GM12801 (cell line): ENCODE measurements around the gene MBLAC1.

Source experiments
- TF ChIP-seq, protein P1 (sequence below): IDR thresholded peaks from one replicate; pipeline ENCODE4 v1.5.1; 2011; ENCODE audit warnings: control low read depth; ENCODE audit not compliant: insufficient read length; ENCODE audit errors: extremely low read depth

MBLAC1 gene

DNA sequence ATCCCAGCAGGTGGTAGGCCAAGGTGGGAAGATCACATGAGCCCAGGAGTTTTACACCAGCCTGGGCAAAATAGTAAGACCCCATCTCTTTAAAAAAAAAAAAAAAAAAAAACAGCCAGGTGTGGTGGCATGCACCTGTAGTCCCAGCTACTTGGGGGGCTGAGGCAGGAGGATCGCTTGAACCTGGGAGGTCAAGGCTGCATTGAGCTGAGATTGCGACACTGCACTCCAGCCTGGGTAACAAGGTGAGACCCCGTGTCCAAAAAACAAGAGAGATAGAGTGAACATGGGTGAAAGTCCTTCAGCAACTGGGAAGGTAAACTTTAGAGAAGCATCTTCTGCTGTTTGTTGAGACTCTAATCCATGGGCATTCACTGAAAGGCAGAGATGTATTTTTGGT lies 15.7 kb downstream of the MBLAC1 start:
- TF ChIP-seq, protein P1, sequence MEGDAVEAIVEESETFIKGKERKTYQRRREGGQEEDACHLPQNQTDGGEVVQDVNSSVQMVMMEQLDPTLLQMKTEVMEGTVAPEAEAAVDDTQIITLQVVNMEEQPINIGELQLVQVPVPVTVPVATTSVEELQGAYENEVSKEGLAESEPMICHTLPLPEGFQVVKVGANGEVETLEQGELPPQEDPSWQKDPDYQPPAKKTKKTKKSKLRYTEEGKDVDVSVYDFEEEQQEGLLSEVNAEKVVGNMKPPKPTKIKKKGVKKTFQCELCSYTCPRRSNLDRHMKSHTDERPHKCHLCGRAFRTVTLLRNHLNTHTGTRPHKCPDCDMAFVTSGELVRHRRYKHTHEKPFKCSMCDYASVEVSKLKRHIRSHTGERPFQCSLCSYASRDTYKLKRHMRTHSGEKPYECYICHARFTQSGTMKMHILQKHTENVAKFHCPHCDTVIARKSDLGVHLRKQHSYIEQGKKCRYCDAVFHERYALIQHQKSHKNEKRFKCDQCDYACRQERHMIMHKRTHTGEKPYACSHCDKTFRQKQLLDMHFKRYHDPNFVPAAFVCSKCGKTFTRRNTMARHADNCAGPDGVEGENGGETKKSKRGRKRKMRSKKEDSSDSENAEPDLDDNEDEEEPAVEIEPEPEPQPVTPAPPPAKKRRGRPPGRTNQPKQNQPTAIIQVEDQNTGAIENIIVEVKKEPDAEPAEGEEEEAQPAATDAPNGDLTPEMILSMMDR = no peak

DNA sequence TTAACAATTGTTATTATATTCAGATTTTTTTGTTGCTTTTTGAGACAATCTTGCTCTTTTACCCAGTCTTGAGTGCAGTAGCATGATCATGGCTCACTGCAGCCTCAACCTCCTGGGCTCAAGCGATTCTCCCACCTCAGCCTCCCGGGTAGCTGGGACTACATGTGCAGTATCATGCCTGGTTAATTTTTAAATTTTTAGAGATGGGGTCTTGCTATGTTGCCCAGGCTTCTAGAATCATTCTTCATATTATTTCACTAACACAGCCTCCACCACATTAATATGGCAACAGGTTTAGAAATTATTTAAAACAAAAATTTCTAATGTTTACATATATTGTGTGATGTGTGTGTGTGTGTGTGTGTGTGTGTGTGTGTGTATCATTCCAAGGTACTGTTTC lies 20.5 kb downstream of the MBLAC1 start:
- TF ChIP-seq, protein P1 = no peak

DNA sequence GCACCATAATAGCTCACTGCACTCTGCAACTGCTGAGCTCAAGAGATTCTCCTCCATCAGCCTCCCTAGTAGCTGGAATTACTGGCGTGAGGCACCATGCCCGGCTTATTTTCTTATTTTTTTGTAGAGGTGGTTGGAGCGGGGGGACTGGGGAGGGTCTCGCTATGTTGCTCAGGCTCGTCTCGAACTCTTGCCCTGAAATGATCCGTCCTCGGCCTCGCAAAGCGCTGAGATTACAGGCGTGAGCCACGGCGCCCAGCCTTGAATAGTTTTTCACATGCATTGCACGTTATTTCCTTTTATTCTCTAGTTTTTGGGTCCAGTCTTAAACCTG lies 21.4 kb downstream of the MBLAC1 start:
- TF ChIP-seq, protein P1 = no peak

DNA sequence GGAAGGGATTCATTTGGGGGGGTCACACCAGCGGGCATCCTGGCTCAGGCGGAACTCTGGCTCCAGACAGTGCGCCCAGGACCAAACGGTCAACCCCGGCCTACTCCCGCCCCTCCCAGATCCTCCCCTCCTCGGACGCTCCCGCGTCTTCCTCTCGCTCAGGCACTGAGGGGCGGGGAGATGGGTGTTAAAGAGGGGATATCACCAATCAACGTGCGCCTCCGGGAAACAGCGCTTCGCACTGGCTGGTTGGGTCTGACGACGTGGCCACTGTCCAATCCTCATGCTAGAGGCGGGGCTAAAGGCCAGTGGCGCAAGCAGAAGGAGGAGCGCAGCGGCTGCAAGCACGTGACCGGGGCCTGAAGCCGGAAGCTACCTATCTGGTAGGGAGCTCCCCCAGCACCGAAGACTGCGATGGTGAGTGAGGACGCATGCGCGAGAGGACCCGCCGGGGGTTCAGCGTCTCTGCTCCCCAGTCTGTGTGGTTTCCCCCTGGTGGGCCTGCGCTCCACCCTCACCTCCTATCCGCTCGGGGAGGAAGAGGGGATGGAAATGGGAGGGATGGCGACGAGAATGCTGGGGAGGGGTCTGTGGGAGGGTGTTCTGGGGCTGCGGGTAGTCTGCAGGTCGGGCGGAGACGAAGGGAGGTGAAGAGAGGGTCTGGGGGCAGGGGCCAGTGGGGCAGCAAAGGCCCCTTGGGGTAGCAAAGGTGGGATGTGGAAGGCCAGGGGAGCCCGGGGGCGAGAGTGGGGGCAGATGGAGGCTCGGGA lies 22.0 kb downstream of the MBLAC1 start, which contains the start of gene LAMTOR4:
TSS of gene LAMTOR4 (plus strand) at position 360 of the 770 bp plus-strand sequence. CDS start at position 415, 55 bp downstream.
- TF ChIP-seq, protein P1 = no peak

DNA sequence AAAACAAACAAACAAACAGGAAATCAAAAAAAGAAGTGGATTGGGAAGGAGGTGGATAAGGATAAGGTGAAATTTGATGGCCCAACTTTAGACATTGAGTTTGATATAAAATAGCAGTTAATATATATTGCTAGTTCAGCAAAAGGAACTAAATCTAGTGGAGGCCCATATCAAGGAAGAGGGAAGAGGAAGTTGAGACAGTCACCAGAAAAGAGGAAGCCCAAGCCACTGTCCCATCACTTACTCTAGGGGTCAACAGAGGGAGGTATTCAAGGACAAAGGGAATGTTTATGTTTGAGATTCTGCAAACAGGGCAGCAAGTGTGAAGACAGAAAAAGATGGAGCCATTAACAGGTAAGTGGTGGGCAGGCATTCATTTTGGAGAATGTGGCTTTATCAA lies 25.6 kb downstream of the MBLAC1 start:
- TF ChIP-seq, protein P1 = no peak

DNA sequence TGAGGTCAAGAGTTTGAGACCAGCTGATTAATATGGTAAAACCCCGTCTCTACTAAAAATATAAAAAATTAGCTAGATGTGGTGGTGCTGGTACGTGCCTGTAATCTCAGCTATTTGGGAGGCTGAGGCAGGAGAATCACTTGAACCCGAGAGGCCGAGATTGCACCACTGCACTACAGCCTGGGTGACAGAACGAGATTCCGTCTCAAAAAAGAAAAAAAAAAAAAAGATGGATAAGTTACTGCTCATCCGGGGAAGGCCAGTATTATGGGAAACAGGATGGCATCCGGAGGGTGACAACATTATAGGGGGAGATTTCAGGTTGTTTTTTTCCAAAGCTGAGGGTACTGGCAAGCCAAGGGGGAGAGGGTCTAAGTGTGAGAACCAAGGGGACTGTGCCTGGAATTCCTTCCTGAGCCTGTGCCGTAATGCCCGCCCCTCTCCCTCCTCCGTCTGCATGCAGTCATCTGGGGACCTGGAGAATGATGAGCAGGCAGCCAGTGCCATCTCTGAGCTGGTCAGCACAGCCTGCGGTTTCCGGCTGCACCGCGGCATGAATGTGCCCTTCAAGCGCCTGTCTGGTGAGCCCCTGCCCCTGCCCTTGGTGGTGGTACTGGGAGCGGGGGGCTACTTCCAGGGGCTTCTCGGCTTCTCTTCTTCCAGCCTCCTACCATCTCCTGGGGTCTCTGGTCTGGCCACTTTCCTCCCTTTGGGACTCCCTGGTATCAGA lies 26.3 kb downstream of the MBLAC1 start:
- TF ChIP-seq, protein P1 = no peak

DNA sequence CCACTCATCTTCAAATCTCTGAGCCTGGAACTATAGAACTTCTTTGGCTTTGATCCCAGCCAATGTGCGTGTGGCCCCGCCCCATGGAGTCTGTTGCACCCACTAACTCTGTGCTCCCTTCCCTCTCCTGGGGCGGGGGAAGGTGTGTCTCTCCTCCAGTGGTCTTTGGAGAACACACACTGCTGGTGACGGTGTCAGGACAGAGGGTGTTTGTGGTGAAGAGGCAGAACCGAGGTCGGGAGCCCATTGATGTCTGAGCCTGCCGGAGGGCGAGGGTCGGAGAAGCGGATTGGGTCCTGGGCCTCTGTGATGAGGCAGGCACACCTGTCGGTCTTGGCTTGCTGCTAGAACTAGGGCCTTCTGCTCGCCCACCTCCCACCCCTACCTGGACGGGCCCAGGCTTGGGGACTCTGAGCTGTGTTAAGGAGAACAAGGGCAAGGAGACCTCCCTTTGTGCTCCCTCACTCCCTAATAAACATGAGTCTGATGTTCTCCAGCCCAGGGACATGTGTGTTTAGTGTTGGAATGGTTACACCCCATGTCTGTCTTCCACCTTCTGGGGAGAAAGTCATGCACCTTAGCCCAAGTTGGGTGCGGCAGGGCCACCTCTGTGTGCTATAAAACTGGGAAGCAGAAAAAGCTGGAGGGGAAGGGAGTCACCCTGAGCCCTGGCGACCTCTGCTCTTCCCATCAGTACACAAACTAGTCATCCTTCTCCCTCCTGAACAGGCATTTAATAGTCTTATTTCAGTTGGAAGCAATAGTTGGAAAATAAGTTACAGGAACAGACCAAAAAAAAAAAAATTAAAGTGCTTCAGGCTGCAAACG lies 27.2 kb downstream of the MBLAC1 start:
- TF ChIP-seq, protein P1 = no peak
